Hematopoietic multipotent progenitor cell (in vitro differentiated cells): ENCODE data around the gene OLFM3. TPM values are rescaled to one million over a fixed set of nuclear protein-coding genes. Genes with fewer than 3 reads are reported as not detected.

Source experiments
- DNase-seq, 3 donors: peaks; one replicate each; pipeline ENCODE4 v3.0.0-alpha.2; 2011 to 2015; ENCODE audit warnings: low read depth in 2 of 3, low spot score in 2 of 3
- small RNA-seq: library from RNA; depleted of rRNA; stranded (forward); fragments of <200 nt; gene quantifications from one replicate; pipeline ENCODE3, GENCODE V24; 2012
- total RNA-seq: library from RNA; depleted of rRNA; stranded (reverse); fragments of >200 nt; gene quantifications from one replicate; pipeline ENCODE4 v1.2.3, GENCODE V29; 2012

Gene OLFM3
- total RNA-seq, 1 donor = 0.27 TPM

GRCh38 chr1:101854271-101854670 lies 142.5 kb downstream of the OLFM3 start:
- DNase-seq = no peak

- DNase-seq = no peak
Observed at GRCh38 chr1:101852936-101853335, 143.8 kb downstream of the OLFM3 start.

- DNase-seq = no peak
Observed at GRCh38 chr1:101849356-101849755, 147.4 kb downstream of the OLFM3 start.

GRCh38 chr1:101847626-101848025 lies 149.1 kb downstream of the OLFM3 start:
- no peak for DNase-seq

- no peak for DNase-seq
Observed at GRCh38 chr1:101846820-101847219, 149.9 kb downstream of the OLFM3 start.

- no peak for DNase-seq
Observed at GRCh38 chr1:101843160-101843559, 153.6 kb downstream of the OLFM3 start.

- no peak for DNase-seq
Observed at GRCh38 chr1:101841824-101842223, 154.9 kb downstream of the OLFM3 start.

- no peak for DNase-seq
Observed at GRCh38 chr1:101835988-101836387, 160.7 kb downstream of the OLFM3 start.

GRCh38 chr1:101833312-101833711 lies 163.4 kb downstream of the OLFM3 start:
- no peak for DNase-seq

- DNase-seq = no peak
Observed at GRCh38 chr1:101826416-101826815, 170.3 kb downstream of the OLFM3 start.

- DNase-seq = peak in 2 of 3 donors; percentile 15 to 73
Observed at GRCh38 chr1:101820071-101820470, 176.7 kb downstream of the OLFM3 start.

GRCh38 chr1:101816262-101816661 lies 180.5 kb downstream of the OLFM3 start:
- DNase-seq = no peak

GRCh38 chr1:101798417-101798816 lies 198.3 kb downstream of the OLFM3 start:
- no peak for DNase-seq

GRCh38 chr1:101797722-101798121 lies 199.0 kb downstream of the OLFM3 start:
- no peak for DNase-seq

- DNase-seq = peak in 2 of 3 donors; percentile 35 to 84
Observed at GRCh38 chr1:101781201-101781831, 215.4 kb downstream of the OLFM3 start.

- DNase-seq = peak in 2 of 3 donors; percentile 9 to 42
Observed at GRCh38 chr1:101769520-101769919, 227.2 kb downstream of the OLFM3 start.

GRCh38 chr1:101757985-101758384 lies 238.7 kb downstream of the OLFM3 start:
- no peak for DNase-seq

- DNase-seq = no peak
Observed at GRCh38 chr1:101756411-101756810, 240.3 kb downstream of the OLFM3 start.

Small RNA genes within 50 kb of the gene (small RNA-seq; reads per million reads assigned to genes)
- gene RNU6-352P = not detected
